ENCODE data around the gene RYR3. TPM values are rescaled to one million over a fixed set of nuclear protein-coding genes. Genes with fewer than 3 reads are reported as not detected.

Gene RYR3
- total and polyA plus RNA-seq, 2 donors (not counting 1 experiment from before 2014, with no cell fraction given), result 0.17 TPM; not detected in 1

DNA sequence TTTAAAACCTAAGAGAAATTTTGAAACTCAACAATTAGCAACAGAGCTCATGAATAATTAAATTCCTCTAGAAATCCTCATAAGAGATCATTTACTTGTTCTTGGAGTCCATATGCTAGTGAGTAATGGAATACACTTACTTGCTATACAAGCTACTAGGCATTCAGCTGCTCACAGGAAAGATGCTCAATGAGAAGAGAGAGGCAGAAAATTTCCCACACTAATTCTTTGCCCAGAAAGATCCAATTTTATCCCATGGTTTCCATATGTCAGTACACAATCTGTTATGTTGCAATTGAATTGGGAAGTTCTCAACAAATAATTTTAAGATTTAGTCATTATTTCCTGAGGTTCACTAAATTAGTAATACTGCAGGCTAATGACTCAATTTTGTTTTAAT lies 310.4 kb downstream of the RYR3 start:
- H3K4me3 ChIP-seq (replicated peaks in 1 of 4; ENCODE audit: control extremely low read depth in 1 of 4, insufficient read depth in 1 of 4, low read depth in 3 of 4, low read length in 4 of 4), result no peak overlapping the region
- no peaks in the 10 kb centered on the region for H4K20me1 ChIP-seq (ENCODE audit: control insufficient read depth, extremely low read depth, insufficient read depth, low read length)
- no peak overlapping the region for H3K4me2 ChIP-seq (ENCODE audit: extremely low read depth, insufficient read depth, low read length)
- H3K27me3 ChIP-seq (ENCODE audit: control insufficient read depth, insufficient read depth, low read length), result no peaks in the 10 kb centered on the region
- H3K9me3 ChIP-seq (ENCODE audit: control insufficient read depth, insufficient read depth, low read depth, low read length), result no peaks in the 10 kb centered on the region
- no peak for DNase-seq (ENCODE audit: low read depth in 2 of 2)
- H3K36me3 ChIP-seq (ENCODE audit: control insufficient read depth, insufficient read depth, low read length), result no peaks in the 10 kb centered on the region
- no peaks in the 10 kb centered on the region for H3K79me2 ChIP-seq (ENCODE audit: control insufficient read depth, insufficient read depth, low read length)
- no peak for TF ChIP-seq EZH2 (IDR thresholded peaks at IDR 0.05; ENCODE audit: low read length, missing control alignments)
- TF ChIP-seq, protein P1, sequence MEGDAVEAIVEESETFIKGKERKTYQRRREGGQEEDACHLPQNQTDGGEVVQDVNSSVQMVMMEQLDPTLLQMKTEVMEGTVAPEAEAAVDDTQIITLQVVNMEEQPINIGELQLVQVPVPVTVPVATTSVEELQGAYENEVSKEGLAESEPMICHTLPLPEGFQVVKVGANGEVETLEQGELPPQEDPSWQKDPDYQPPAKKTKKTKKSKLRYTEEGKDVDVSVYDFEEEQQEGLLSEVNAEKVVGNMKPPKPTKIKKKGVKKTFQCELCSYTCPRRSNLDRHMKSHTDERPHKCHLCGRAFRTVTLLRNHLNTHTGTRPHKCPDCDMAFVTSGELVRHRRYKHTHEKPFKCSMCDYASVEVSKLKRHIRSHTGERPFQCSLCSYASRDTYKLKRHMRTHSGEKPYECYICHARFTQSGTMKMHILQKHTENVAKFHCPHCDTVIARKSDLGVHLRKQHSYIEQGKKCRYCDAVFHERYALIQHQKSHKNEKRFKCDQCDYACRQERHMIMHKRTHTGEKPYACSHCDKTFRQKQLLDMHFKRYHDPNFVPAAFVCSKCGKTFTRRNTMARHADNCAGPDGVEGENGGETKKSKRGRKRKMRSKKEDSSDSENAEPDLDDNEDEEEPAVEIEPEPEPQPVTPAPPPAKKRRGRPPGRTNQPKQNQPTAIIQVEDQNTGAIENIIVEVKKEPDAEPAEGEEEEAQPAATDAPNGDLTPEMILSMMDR (conservative IDR thresholded peaks at IDR 0.05 in 1 of 2, IDR thresholded peaks at IDR 0.05 in 1 of 2; ENCODE audit: low read depth in 1 of 2, low read length in 2 of 2), result no peak
- no peak overlapping the region for H3K9ac ChIP-seq (ENCODE audit: insufficient read depth, low read length)
- no peak overlapping the region for H3K27ac ChIP-seq (ENCODE audit: insufficient read depth, low read length)
- H2AFZ ChIP-seq (ENCODE audit: low read length), result no peak overlapping the region
- H3K4me1 ChIP-seq (ENCODE audit: control insufficient read depth, extremely low read depth, insufficient read depth, low read length), result no peaks in the 10 kb centered on the region

DNA sequence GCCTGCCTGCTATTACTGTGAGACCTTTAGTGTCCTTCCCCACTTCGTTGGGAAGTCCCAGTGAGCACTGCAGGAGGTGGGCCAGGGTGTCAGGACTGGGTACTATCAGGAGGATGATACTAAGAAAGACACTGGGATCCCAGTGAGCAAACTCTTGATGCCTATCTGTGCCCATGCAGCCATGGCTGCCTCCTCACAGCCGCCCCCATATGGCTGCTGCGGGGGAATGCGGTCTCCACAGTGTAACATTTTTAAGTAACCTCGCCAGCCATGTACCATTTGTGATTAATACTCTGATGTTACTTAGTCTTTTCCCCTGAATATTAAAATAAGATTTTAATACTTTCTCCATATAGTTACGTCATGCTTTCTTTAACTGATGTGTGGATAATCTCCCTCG lies 312.2 kb downstream of the RYR3 start:
- no peaks in the 10 kb centered on the region for H3K79me2 ChIP-seq (ENCODE audit: control insufficient read depth, insufficient read depth, low read length)
- H3K36me3 ChIP-seq (ENCODE audit: control insufficient read depth, insufficient read depth, low read length), result no peaks in the 10 kb centered on the region
- no peak overlapping the region for H3K27ac ChIP-seq (ENCODE audit: insufficient read depth, low read length)
- H3K27me3 ChIP-seq (ENCODE audit: control insufficient read depth, insufficient read depth, low read length), result no peaks in the 10 kb centered on the region
- no peak for DNase-seq (ENCODE audit: low read depth in 2 of 2)
- H3K4me1 ChIP-seq (ENCODE audit: control insufficient read depth, extremely low read depth, insufficient read depth, low read length), result no peaks in the 10 kb centered on the region
- H3K9me3 ChIP-seq (ENCODE audit: control insufficient read depth, insufficient read depth, low read depth, low read length), result no peaks in the 10 kb centered on the region
- H2AFZ ChIP-seq (ENCODE audit: low read length), result no peak overlapping the region
- H4K20me1 ChIP-seq (ENCODE audit: control insufficient read depth, extremely low read depth, insufficient read depth, low read length), result no peaks in the 10 kb centered on the region
- no peak for TF ChIP-seq EZH2 (IDR thresholded peaks at IDR 0.05; ENCODE audit: low read length, missing control alignments)
- TF ChIP-seq, protein P1 (conservative IDR thresholded peaks at IDR 0.05 in 1 of 2, IDR thresholded peaks at IDR 0.05 in 1 of 2; ENCODE audit: low read depth in 1 of 2, low read length in 2 of 2), result no peak
- H3K4me2 ChIP-seq (ENCODE audit: extremely low read depth, insufficient read depth, low read length), result no peak overlapping the region
- H3K9ac ChIP-seq (ENCODE audit: insufficient read depth, low read length), result no peak overlapping the region
- no peak overlapping the region for H3K4me3 ChIP-seq (replicated peaks in 1 of 4; ENCODE audit: control extremely low read depth in 1 of 4, insufficient read depth in 1 of 4, low read depth in 3 of 4, low read length in 4 of 4)

DNA sequence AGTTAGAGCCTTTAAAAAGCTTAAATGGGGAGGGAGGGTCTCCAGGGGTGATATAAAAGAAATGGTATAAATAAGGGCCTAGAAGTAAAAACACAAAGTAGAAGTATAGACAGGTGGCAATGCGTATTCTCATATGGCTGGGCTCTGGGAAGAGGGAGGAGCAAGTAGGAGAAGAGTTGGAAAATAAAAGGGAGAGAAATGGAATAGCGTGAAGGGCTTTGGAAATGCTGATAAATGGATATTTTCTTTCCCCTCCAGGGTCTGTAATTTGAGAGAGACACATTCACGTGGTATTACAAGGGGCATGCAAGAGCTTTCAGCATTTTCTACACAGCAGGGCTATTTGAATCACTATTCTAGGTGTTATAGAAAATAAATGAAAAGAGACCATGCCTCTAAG lies 313.7 kb downstream of the RYR3 start:
- no peaks in the 10 kb centered on the region for H3K9me3 ChIP-seq (ENCODE audit: control insufficient read depth, insufficient read depth, low read depth, low read length)
- H3K4me2 ChIP-seq (ENCODE audit: extremely low read depth, insufficient read depth, low read length), result no peak overlapping the region
- no peak overlapping the region for H2AFZ ChIP-seq (ENCODE audit: low read length)
- no peak overlapping the region for H3K27ac ChIP-seq (ENCODE audit: insufficient read depth, low read length)
- H3K79me2 ChIP-seq (ENCODE audit: control insufficient read depth, insufficient read depth, low read length), result no peaks in the 10 kb centered on the region
- no peak for DNase-seq (ENCODE audit: low read depth in 2 of 2)
- H3K27me3 ChIP-seq (ENCODE audit: control insufficient read depth, insufficient read depth, low read length), result no peaks in the 10 kb centered on the region
- no peak overlapping the region for H3K4me3 ChIP-seq (replicated peaks in 1 of 4; ENCODE audit: control extremely low read depth in 1 of 4, insufficient read depth in 1 of 4, low read depth in 3 of 4, low read length in 4 of 4)
- no peaks in the 10 kb centered on the region for H3K36me3 ChIP-seq (ENCODE audit: control insufficient read depth, insufficient read depth, low read length)
- no peak overlapping the region for H3K9ac ChIP-seq (ENCODE audit: insufficient read depth, low read length)
- no peaks in the 10 kb centered on the region for H4K20me1 ChIP-seq (ENCODE audit: control insufficient read depth, extremely low read depth, insufficient read depth, low read length)
- no peaks in the 10 kb centered on the region for H3K4me1 ChIP-seq (ENCODE audit: control insufficient read depth, extremely low read depth, insufficient read depth, low read length)
- TF ChIP-seq, protein P1 (conservative IDR thresholded peaks at IDR 0.05 in 1 of 2, IDR thresholded peaks at IDR 0.05 in 1 of 2; ENCODE audit: low read depth in 1 of 2, low read length in 2 of 2), result no peak
- no peak for TF ChIP-seq EZH2 (IDR thresholded peaks at IDR 0.05; ENCODE audit: low read length, missing control alignments)
